H1 (cell line): ENCODE measurements around the gene CD38. TPM values are rescaled to one million over a fixed set of nuclear protein-coding genes. Genes with fewer than 3 reads are reported as not detected.

Source experiments
- CTCF ChIA-PET: fragments of 300-600 bp; sonication (Branson Sonifier 250); formaldehyde crosslinking; loops from one replicate; lab custom pipeline; 2021; ENCODE audit not compliant: partially characterized antibody; lab: Charles Lee
- POLR2A ChIA-PET: fragments of 300-600 bp; sonication (Branson Sonifier 250); formaldehyde crosslinking; loops from one replicate; lab custom pipeline; 2021; ENCODE audit warnings: inconsistent platforms; ENCODE audit not compliant: partially characterized antibody; lab: Charles Lee
- DNase-seq, 2 experiments: peaks; one replicate each; pipeline versions ENCODE4 v3.0.0 to v3.0.0-alpha.2; 2010 to 2022; ENCODE audit warnings: low spot score in 2 of 2, low read depth in 1 of 2, mixed read lengths in 1 of 2
- FAIRE-seq: peaks from 2 replicates; lab custom pipeline; 2011; peaks lifted over from hg19 to GRCh38; lab: Jason Lieb, UNC
- H2AFZ ChIP-seq: 2 replicates; pipeline ENCODE4 v1.8.1; 2012; ENCODE audit warnings: low read length, inconsistent platforms
- H2AK5ac ChIP-seq: 2 replicates; pipeline ENCODE4 v1.6.1; 2013; ENCODE audit warnings: low read depth, low read length
- H2BK120ac ChIP-seq: replicated peaks from 2 replicates; pipeline ENCODE3; 2013; ENCODE audit warnings: low read depth, low read length, inconsistent platforms
- H2BK12ac ChIP-seq: 2 replicates; pipeline ENCODE4 v1.6.1; 2013; ENCODE audit warnings: low read depth, low read length
- H2BK15ac ChIP-seq: 2 replicates; pipeline ENCODE4 v1.6.1; 2013; ENCODE audit warnings: low read length
- H2BK20ac ChIP-seq: 2 replicates; pipeline ENCODE4 v1.6.1; 2013; ENCODE audit warnings: low read length
- H2BK5ac ChIP-seq: 2 replicates; pipeline ENCODE4 v1.6.1; 2013; ENCODE audit warnings: low read depth, low read length
- H3K14ac ChIP-seq: 2 replicates; pipeline ENCODE4 v1.6.1; 2013; ENCODE audit warnings: inconsistent platforms; ENCODE audit not compliant: insufficient read length
- H3K18ac ChIP-seq: 2 replicates; pipeline ENCODE4 v1.6.1; 2013; ENCODE audit warnings: low read length; ENCODE audit errors: extremely low read depth
- H3K23ac ChIP-seq: 2 replicates; pipeline ENCODE4 v1.6.1; 2013; ENCODE audit warnings: inconsistent platforms; ENCODE audit not compliant: insufficient read length
- H3K23me2 ChIP-seq: 2 replicates; pipeline ENCODE4 v1.6.1; 2013; ENCODE audit warnings: low read depth, low read length
- H3K27ac ChIP-seq: 2 replicates; pipeline ENCODE4 v1.6.1; 2011; ENCODE audit warnings: low read depth, low read length, inconsistent platforms
- H3K27me3 ChIP-seq, 4 experiments: replicated peaks in 1 of 4; 1 replicate in 1 of 4; 2 replicates in 3 of 4; pipeline versions ENCODE4 v1.6.1 to v1.8.1; 2011 to 2013; ENCODE audit warnings: low read length in 3 of 4, mild to moderate bottlenecking in 3 of 4, inconsistent platforms in 2 of 4, mixed read lengths in 2 of 4, moderate library complexity in 1 of 4; ENCODE audit not compliant: control insufficient read depth in 3 of 4, insufficient read depth in 3 of 4; ENCODE audit errors: extremely low read depth in 1 of 4
- H3K36me3 ChIP-seq, 4 experiments: 2 replicates each; pipeline versions ENCODE4 v1.6.1 to v1.8.1; 2011 to 2013; ENCODE audit warnings: mild to moderate bottlenecking in 4 of 4, low read length in 3 of 4, moderate library complexity in 2 of 4, control low read depth in 1 of 4, inconsistent platforms in 1 of 4; ENCODE audit not compliant: insufficient read depth in 4 of 4, control insufficient read depth in 2 of 4
- H3K4ac ChIP-seq: replicated peaks from 2 replicates; pipeline ENCODE3; 2013; ENCODE audit warnings: low read length, low read depth, mixed read lengths, inconsistent platforms; ENCODE audit not compliant: insufficient read length
- H3K4me1 ChIP-seq, 4 experiments: replicated peaks in 1 of 4; 1 replicate in 1 of 4; 2 replicates in 3 of 4; pipeline versions ENCODE4 v1.6.1 to v1.8.1; 2011 to 2013; ENCODE audit warnings: low read length in 3 of 4, inconsistent platforms in 2 of 4, mixed read lengths in 1 of 4; ENCODE audit not compliant: insufficient read depth in 4 of 4, control insufficient read depth in 3 of 4
- H3K4me2 ChIP-seq, 2 experiments: 2 replicates each; pipeline versions ENCODE4 v1.6.1 to v1.8.1; 2011 to 2013; ENCODE audit warnings: low read depth in 2 of 2, low read length in 2 of 2, control low read depth in 1 of 2, inconsistent platforms in 1 of 2, mild to moderate bottlenecking in 1 of 2; ENCODE audit not compliant: insufficient read depth in 1 of 2
- H3K4me3 ChIP-seq, 4 experiments: fragments of 200-600, 300-600 bp in 1 of 4; sonication (generic), shearing (Covaris generic), sonication (Bioruptor Twin) in 1 of 4; 2 replicates each; pipeline versions ENCODE4 v1.5.1 to v1.8.1; 2011 to 2016; ENCODE audit warnings: low read length in 4 of 4, low read depth in 3 of 4, control low read depth in 2 of 4, inconsistent platforms in 2 of 4, mild to moderate bottlenecking in 2 of 4, mixed read lengths in 1 of 4, moderate library complexity in 1 of 4; ENCODE audit not compliant: insufficient read depth in 2 of 4; ENCODE audit errors: extremely low read depth in 1 of 4
- H3K56ac ChIP-seq: replicated peaks from 2 replicates; pipeline ENCODE3; 2013; ENCODE audit warnings: low read depth, mild to moderate bottlenecking, mixed read lengths, low read length, inconsistent platforms; ENCODE audit not compliant: insufficient read length
- H3K79me1 ChIP-seq: 2 replicates; pipeline ENCODE4 v1.6.1; 2013; ENCODE audit warnings: low read depth, low read length, control low read depth
- H3K79me2 ChIP-seq, 2 experiments: 2 replicates each; pipeline versions ENCODE4 v1.6.1 to v1.8.1; 2012 to 2013; ENCODE audit warnings: low read length in 2 of 2, mild to moderate bottlenecking in 2 of 2, inconsistent platforms in 1 of 2; ENCODE audit not compliant: insufficient read depth in 2 of 2, control insufficient read depth in 1 of 2
- H3K9ac ChIP-seq, 4 experiments: replicated peaks in 1 of 4; 1 replicate in 1 of 4; 2 replicates in 3 of 4; pipeline versions ENCODE4 v1.6.1 to v1.8.1; 2011 to 2013; ENCODE audit warnings: low read depth in 3 of 4, low read length in 3 of 4, control low read depth in 2 of 4, mild to moderate bottlenecking in 2 of 4, moderate library complexity in 2 of 4, inconsistent platforms in 1 of 4; ENCODE audit errors: extremely low read depth in 1 of 4
- H3K9me3 ChIP-seq, 2 experiments: 2 replicates each; pipeline versions ENCODE4 v1.6.1 to v1.8.1; 2012 to 2013; ENCODE audit warnings: mild to moderate bottlenecking in 2 of 2, moderate library complexity in 2 of 2, control low read depth in 1 of 2, inconsistent platforms in 1 of 2, low read depth in 1 of 2, low read length in 1 of 2, mixed read lengths in 1 of 2; ENCODE audit not compliant: insufficient read depth in 2 of 2
- H4K20me1 ChIP-seq, 2 experiments: replicated peaks in 1 of 2; 2 replicates each; pipeline versions ENCODE3 to v1.8.1; 2011 to 2013; ENCODE audit warnings: inconsistent platforms in 2 of 2, low read length in 2 of 2, mild to moderate bottlenecking in 1 of 2; ENCODE audit not compliant: insufficient read depth in 2 of 2, control insufficient read depth in 1 of 2
- H4K5ac ChIP-seq: 2 replicates; pipeline ENCODE4 v1.6.1; 2013; ENCODE audit warnings: low read length, low read depth, mixed read lengths, inconsistent platforms; ENCODE audit not compliant: insufficient read length
- H4K8ac ChIP-seq: 2 replicates; pipeline ENCODE4 v1.8.0; 2013; ENCODE audit warnings: mild to moderate bottlenecking, moderate library complexity, low read length, inconsistent platforms; ENCODE audit not compliant: insufficient read depth; ENCODE audit errors: extremely low read depth
- H4K91ac ChIP-seq: replicated peaks from 2 replicates; pipeline ENCODE3; 2013; ENCODE audit warnings: low read length, mixed read lengths, inconsistent platforms; ENCODE audit not compliant: insufficient read length
- BRCA1 ChIP-seq: IDR thresholded peaks from 2 replicates; pipeline ENCODE4 v1.6.1; 2012; ENCODE audit warnings: low read depth, low read length, improper control_type of control experiment
- CBX5 ChIP-seq: fragments of 300-800, 300-1000 bp; sonication (generic); IDR thresholded peaks from 2 replicates; pipeline ENCODE4 v1.7.1; 2016; ENCODE audit warnings: antibody characterized with exemption, low read length, low read depth
- CTCF ChIP-seq, 3 experiments: IDR thresholded peaks; 1 replicate in 2 of 3; 2 replicates in 1 of 3; pipeline versions ENCODE4 v1.5.1 to v1.6.1; 2011; ENCODE audit warnings: low read length in 3 of 3, mild to moderate bottlenecking in 3 of 3, inconsistent platforms in 2 of 3, low read depth in 1 of 3, moderate library complexity in 1 of 3; ENCODE audit not compliant: insufficient read depth in 1 of 3; ENCODE audit errors: control extremely low read depth in 1 of 3
- EZH2 ChIP-seq: fragments of 200-600 bp; sonication (generic); IDR thresholded peaks from 2 replicates; pipeline ENCODE4 v1.7.1; 2012; ENCODE audit warnings: low read depth, mild to moderate bottlenecking, moderate library complexity, low read length, inconsistent platforms; ENCODE audit not compliant: severe bottlenecking
- GABPA ChIP-seq: IDR thresholded peaks from 2 replicates; pipeline ENCODE4 v1.6.1; 2011; ENCODE audit warnings: mild to moderate bottlenecking, low read length, moderate library complexity, borderline replicate concordance; ENCODE audit not compliant: insufficient read depth
- HDAC2 ChIP-seq, 2 experiments: fragments of 300-600 bp in 1 of 2; sonication (generic) in 1 of 2; IDR thresholded peaks; 2 replicates each; pipeline ENCODE4 v1.6.1; 2011 to 2012; ENCODE audit warnings: low read depth in 2 of 2, low read length in 2 of 2, mild to moderate bottlenecking in 2 of 2, moderate library complexity in 2 of 2, borderline replicate concordance in 1 of 2, inconsistent platforms in 1 of 2
- JUND ChIP-seq: IDR thresholded peaks from 2 replicates; pipeline ENCODE4 v1.6.1; 2011; ENCODE audit warnings: mild to moderate bottlenecking, improper control_type of control experiment, low read length
- KDM5A ChIP-seq: fragments of 200-600 bp; IDR thresholded peaks from 2 replicates; pipeline ENCODE4 v1.7.1; 2012; ENCODE audit warnings: mild to moderate bottlenecking, low read length, inconsistent platforms, mixed read lengths
- RBBP5 ChIP-seq: IDR thresholded peaks from 2 replicates; pipeline ENCODE4 v1.7.1; 2012; ENCODE audit warnings: low read depth, mild to moderate bottlenecking, inconsistent platforms, low read length, moderate library complexity, borderline replicate concordance
- SIN3A ChIP-seq, 2 experiments: IDR thresholded peaks in 1 of 2; conservative IDR thresholded peaks in 1 of 2; 2 replicates each; pipeline ENCODE4 v1.6.1; 2011 to 2012; ENCODE audit warnings: low read length in 2 of 2, improper control_type of control experiment in 1 of 2, low read depth in 1 of 2, mild to moderate bottlenecking in 1 of 2
- SUZ12 ChIP-seq: fragments of 200-600 bp; sonication (generic); IDR thresholded peaks from 2 replicates; pipeline ENCODE4 v1.6.1; 2012; ENCODE audit warnings: mild to moderate bottlenecking, inconsistent platforms, low read length, moderate library complexity, mixed read lengths
- WGBS, 2 experiments: shearing (Covaris generic) in 1 of 2; methylation state at CpG; one replicate each; pipeline versions ENCODE4 v1.1.6 to v1.1.7; 2013 to 2015; ENCODE audit warnings: low lambda C conversion rate in 2 of 2, mixed read lengths in 2 of 2, inconsistent platforms in 1 of 2, low coverage in 1 of 2, missing lambda C conversion rate in 1 of 2; ENCODE audit not compliant: insufficient replicate concordance in 2 of 2, insufficient coverage in 1 of 2, insufficient read length in 1 of 2; ENCODE audit errors: extremely low coverage in 1 of 2, missing lambda C conversion rate in 1 of 2; 5-methylcytosine and 5-hydroxymethylcytosine counted together
- polyA plus RNA-seq, 7 experiments: library from polyadenylated mRNA; depleted of rRNA in 3 of 7; stranded (reverse) in 5 of 7; unstranded in 2 of 7; fragments of >200 nt in 5 of 7; fragments of 200-250 nt in 2 of 7; gene quantifications; 1 replicate in 5 of 7; 2 replicates in 1 of 7; 4 replicates in 1 of 7; pipeline versions ENCODE4 v1.2.1 to v1.2.3, GENCODE V29; 2011 to 2013; ENCODE audit warnings: missing spikeins in 2 of 7, mixed read lengths in 2 of 7
- total RNA-seq: library from RNA; stranded (reverse); fragmentation: NEBNext Ultra II Directional; extraction: Animal tissue kit (Norgen Biotek cat#: 25700); gene quantifications from 2 replicates; pipeline ENCODE4 v1.2.1, GENCODE V29; 2021

The CD38 gene
- total and polyA plus RNA-seq, 2 of the 8 experiments (the other 6 are each of a cell fraction or from before 2014, with no cell fraction given), result 0.14 to 0.24 TPM

- Histone ChIP-seq H2BK15ac (no peak overlapping the region), H3K4ac (no peak overlapping the region), H4K91ac (no peak overlapping the region), H2BK120ac (no peak overlapping the region), H3K18ac (no peak overlapping the region), H3K4me1 (peaks cover 0 to 6% (median 0%) of the 10 kb centered on the region in 4 experiments; a peak in 1 of 7 replicates), H3K23ac (no peak overlapping the region), H3K14ac (no peak overlapping the region), H3K4me2 (no peak overlapping the region), H3K27me3 (no peaks in the 10 kb centered on the region), H3K9ac (no peak overlapping the region), H4K20me1 (no peaks in the 10 kb centered on the region), H3K36me3 (no peaks in the 10 kb centered on the region), H2AK5ac (no peak overlapping the region), H2BK12ac (no peak overlapping the region), H4K5ac (no peak overlapping the region), H3K79me1 (no peaks in the 10 kb centered on the region), H2BK5ac (no peak overlapping the region), H3K23me2 (no peaks in the 10 kb centered on the region), H4K8ac (no peak overlapping the region), H3K27ac (no peak overlapping the region), H3K56ac (no peak overlapping the region), H2AFZ (0 out of 2 replicates have a peak overlapping the region, but pooled peaks have one; percentile 53), H3K9me3 (no peaks in the 10 kb centered on the region), H3K4me3 (no peak overlapping the region), H2BK20ac (no peak overlapping the region), H3K79me2 (no peaks in the 10 kb centered on the region)
- DNase-seq, result no peak
- FAIRE-seq, result no peak
- WGBS, 2 experiments, result 70% methylated on average over 3 of the region's 3 CpGs; no CpG with 5 or more reads in 1 of the 2 experiments
- CTCF ChIA-PET, result interaction anchor here (4.7 to 6.3 kb wide), 3 partner anchors 8 to 78 kb away, joined by 28 to 150 read pairs (median 114); no protein-coding TSS in a partner anchor
- POLR2A ChIA-PET, result no interaction called here
- TF ChIP-seq GABPA (no peak), CTCF (IDR thresholded peaks at IDR 0.05; ENCODE audit: control extremely low read depth in 1 of 3, insufficient read depth in 1 of 3, low read depth in 1 of 3, low read length in 3 of 3) (no peak), JUND (no peak), KDM5A (no peak), EZH2 (no peak), CBX5 (no peak), HDAC2 (IDR thresholded peaks at IDR 0.05; ENCODE audit: borderline replicate concordance in 1 of 2, low read depth in 2 of 2, low read length in 2 of 2) (no peak), SIN3A (conservative IDR thresholded peaks at IDR 0.05 in 1 of 2, IDR thresholded peaks at IDR 0.05 in 1 of 2; ENCODE audit: low read depth in 1 of 2, low read length in 2 of 2) (no peak), BRCA1 (no peak), RBBP5 (no peak), SUZ12 (no peak)
Measured at GRCh38 chr4:15884666-15885065, 106.5 kb downstream of the CD38 start.
